Astrocyte (in vitro differentiated cells and primary cell): ENCODE measurements around the gene CA10.

ENCODE experiments used
- EZH2 ChIP-seq: IDR thresholded peaks from 2 replicates; pipeline ENCODE4 v1.6.1; 2012; ENCODE audit warnings: mild to moderate bottlenecking, low read length, inconsistent platforms; ENCODE audit not compliant: insufficient read depth
- TF ChIP-seq, protein P1 (sequence below): IDR thresholded peaks from 2 replicates; pipeline ENCODE4 v1.5.1; 2011; ENCODE audit warnings: low read depth, mild to moderate bottlenecking, inconsistent platforms, low read length, moderate library complexity; ENCODE audit not compliant: insufficient read depth

GRCh38 chr17:52105591-52105990 is 52.9 kb downstream of the CA10 start:
- TF ChIP-seq, protein P1, sequence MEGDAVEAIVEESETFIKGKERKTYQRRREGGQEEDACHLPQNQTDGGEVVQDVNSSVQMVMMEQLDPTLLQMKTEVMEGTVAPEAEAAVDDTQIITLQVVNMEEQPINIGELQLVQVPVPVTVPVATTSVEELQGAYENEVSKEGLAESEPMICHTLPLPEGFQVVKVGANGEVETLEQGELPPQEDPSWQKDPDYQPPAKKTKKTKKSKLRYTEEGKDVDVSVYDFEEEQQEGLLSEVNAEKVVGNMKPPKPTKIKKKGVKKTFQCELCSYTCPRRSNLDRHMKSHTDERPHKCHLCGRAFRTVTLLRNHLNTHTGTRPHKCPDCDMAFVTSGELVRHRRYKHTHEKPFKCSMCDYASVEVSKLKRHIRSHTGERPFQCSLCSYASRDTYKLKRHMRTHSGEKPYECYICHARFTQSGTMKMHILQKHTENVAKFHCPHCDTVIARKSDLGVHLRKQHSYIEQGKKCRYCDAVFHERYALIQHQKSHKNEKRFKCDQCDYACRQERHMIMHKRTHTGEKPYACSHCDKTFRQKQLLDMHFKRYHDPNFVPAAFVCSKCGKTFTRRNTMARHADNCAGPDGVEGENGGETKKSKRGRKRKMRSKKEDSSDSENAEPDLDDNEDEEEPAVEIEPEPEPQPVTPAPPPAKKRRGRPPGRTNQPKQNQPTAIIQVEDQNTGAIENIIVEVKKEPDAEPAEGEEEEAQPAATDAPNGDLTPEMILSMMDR: no peak
- no peak for TF ChIP-seq EZH2
